ENCODE measurements around the gene TBC1D9B.
A peak's percentile ranks its signal among the peaks of the same experiment; 100 is the strongest.

The TBC1D9B gene

GRCh38 chr5:179819296-179820126 lies 88.2 kb downstream of the TBC1D9B start:
- peak; percentile 51 for DNase-seq

GRCh38 chr5:179818746-179819295 lies 88.9 kb downstream of the TBC1D9B start:
- peak; percentile 83 for DNase-seq

GRCh38 chr5:179817890-179818745 lies 89.6 kb downstream of the TBC1D9B start:
- DNase-seq, result no peak

GRCh38 chr5:179817470-179817840 lies 90.2 kb downstream of the TBC1D9B start:
- DNase-seq, result no peak

GRCh38 chr5:179816796-179817469 lies 90.8 kb downstream of the TBC1D9B start:
- no peak for DNase-seq

GRCh38 chr5:179816401-179816795 lies 91.3 kb downstream of the TBC1D9B start:
- DNase-seq, result no peak

GRCh38 chr5:179815491-179816249 lies 92.0 kb downstream of the TBC1D9B start:
- DNase-seq, result no peak

- no peak for DNase-seq
These were observed 93.6 kb downstream of the TBC1D9B start for GRCh38 chr5:179814090-179814489.

GRCh38 chr5:179812997-179813607 lies 94.6 kb downstream of the TBC1D9B start:
- DNase-seq, result no peak

GRCh38 chr5:179812135-179812825 lies 95.4 kb downstream of the TBC1D9B start:
- DNase-seq, result no peak
